Caco-2 (cell line): Measurements from ENCODE around the gene MARCKSL1. TPM values are rescaled to one million over a fixed set of nuclear protein-coding genes. Genes with fewer than 3 reads are reported as not detected.
A peak's percentile ranks its signal among the peaks of the same experiment; 100 is the strongest.

ENCODE experiments used
- BruUV-seq: library from RNA; stranded (reverse); fragments of 400-500 nt; replicated peaks from 2 replicates; lab custom pipeline; 2021; lab: Mats Ljungman, UMichigan
- CTCF ChIA-PET: fragments of 300-600 bp; sonication (Branson Sonifier 250); formaldehyde crosslinking; loops from one replicate; lab custom pipeline; 2022; ENCODE audit warnings: antibody characterized with exemption; lab: Charles Lee
- POLR2A ChIA-PET: fragments of 300-600 bp; sonication (Branson Sonifier 250); formaldehyde crosslinking; loops from one replicate; lab custom pipeline; 2022; ENCODE audit warnings: antibody characterized with exemption; lab: Charles Lee
- DNase-seq, 2 experiments: peaks; one replicate each; pipeline versions ENCODE4 v3.0.0 to v3.0.0-alpha.2; 2020 to 2022
- H3K27me3 ChIP-seq: replicated peaks from 2 replicates; pipeline ENCODE4 v1.6.0; 2011; ENCODE audit warnings: low read length; ENCODE audit not compliant: control insufficient read depth, insufficient read depth
- H3K36me3 ChIP-seq: 2 replicates; pipeline ENCODE4 v1.5.1; 2011; ENCODE audit warnings: low read length; ENCODE audit not compliant: control insufficient read depth, insufficient read depth
- H3K4me1 ChIP-seq: fragments of 250-450 bp; sonication (Bioruptor Pico); 2 replicates; pipeline ENCODE4 v1.5.1; 2020; ENCODE audit warnings: mild to moderate bottlenecking
- H3K4me3 ChIP-seq: 2 replicates; pipeline ENCODE4 v1.5.1; 2011; ENCODE audit warnings: low read depth, mild to moderate bottlenecking, control low read depth, low read length
- H3K9me3 ChIP-seq: fragments of 250-450 bp; sonication (Bioruptor Pico); 2 replicates; pipeline ENCODE4 v1.5.1; 2020; ENCODE audit warnings: mild to moderate bottlenecking, moderate library complexity
- H3K27ac Mint-ChIP-seq: one replicate; pipeline ENCODE4 v1.8.0; 2022; ENCODE audit warnings: mixed read lengths; ENCODE audit not compliant: unreplicated experiment
- H3K27me3 Mint-ChIP-seq: one replicate; pipeline ENCODE4 v1.8.0; 2022; ENCODE audit warnings: mixed read lengths; ENCODE audit not compliant: insufficient read depth, unreplicated experiment
- H3K36me3 Mint-ChIP-seq: one replicate; pipeline ENCODE4 v1.8.0; 2022; ENCODE audit warnings: mild to moderate bottlenecking, mixed read lengths; ENCODE audit not compliant: insufficient read depth, unreplicated experiment
- H3K4me1 Mint-ChIP-seq: one replicate; pipeline ENCODE4 v1.8.0; 2022; ENCODE audit warnings: low read depth, mixed read lengths; ENCODE audit not compliant: unreplicated experiment
- H3K4me3 Mint-ChIP-seq: one replicate; pipeline ENCODE4 v1.8.0; 2022; ENCODE audit warnings: mild to moderate bottlenecking, moderate library complexity, mixed read lengths; ENCODE audit not compliant: unreplicated experiment
- H3K9me3 Mint-ChIP-seq: one replicate; pipeline ENCODE4 v1.8.0; 2022; ENCODE audit warnings: mixed read lengths; ENCODE audit not compliant: unreplicated experiment
- CTCF ChIP-seq, 2 experiments: fragments of 200-600 bp in 1 of 2; IDR thresholded peaks; 1 replicate in 1 of 2; 2 replicates in 1 of 2; pipeline versions ENCODE4 v1.5.1 to v1.8.0; 2011 to 2022; ENCODE audit warnings: antibody characterized with exemption in 1 of 2, control low read depth in 1 of 2, inconsistent platforms in 1 of 2, low read depth in 1 of 2, low read length in 1 of 2, mild to moderate bottlenecking in 1 of 2, moderate library complexity in 1 of 2; ENCODE audit not compliant: insufficient read depth in 1 of 2, severe bottlenecking in 1 of 2, unreplicated experiment in 1 of 2
- intact Hi-C: fragments of 100-400 bp; cut with micrococcal nuclease; formaldehyde crosslinking; loops from one replicate; pipeline ENCODE4 v1.10.0; 2022; ENCODE audit not compliant: unreplicated experiment
- total RNA-seq: library from RNA; stranded (reverse); gene quantifications from 2 replicates; pipeline ENCODE4 v1.2.3, GENCODE V29; 2022

The MARCKSL1 gene
- total RNA-seq, 1 experiment from 2014 or later: 150 TPM

DNA sequence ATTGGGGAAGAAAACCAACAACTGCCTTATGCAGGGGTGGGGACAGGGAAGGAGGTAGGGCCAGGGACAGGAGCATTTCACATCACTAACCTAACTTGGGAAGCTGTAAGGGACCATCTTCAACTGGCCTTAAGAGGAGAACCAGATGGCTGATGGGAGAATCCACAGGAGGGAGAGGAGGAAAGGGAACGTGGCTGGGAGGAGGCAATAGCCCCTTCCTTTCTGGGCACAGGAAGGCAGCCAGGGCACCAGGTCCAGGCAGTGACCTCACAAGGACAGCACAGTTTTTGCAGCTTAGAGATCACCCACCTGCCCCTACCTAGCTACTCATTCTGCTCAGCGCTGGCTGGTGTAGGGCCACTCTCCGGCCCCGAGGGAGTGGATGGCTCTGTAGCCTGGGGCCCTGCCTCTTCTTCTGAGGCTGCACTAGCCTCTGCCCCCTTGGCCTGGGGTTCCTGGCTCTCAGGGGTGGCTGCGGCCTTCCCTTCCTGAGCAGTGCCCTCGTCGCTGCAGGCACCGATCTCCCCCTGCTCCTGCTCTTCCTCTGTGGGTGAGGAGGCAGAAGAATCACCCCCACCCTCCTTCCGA, 1.7 kb downstream of the MARCKSL1 start:
- H3K36me3 Mint-ChIP-seq: peaks cover 67% of the 10 kb centered on the region

DNA sequence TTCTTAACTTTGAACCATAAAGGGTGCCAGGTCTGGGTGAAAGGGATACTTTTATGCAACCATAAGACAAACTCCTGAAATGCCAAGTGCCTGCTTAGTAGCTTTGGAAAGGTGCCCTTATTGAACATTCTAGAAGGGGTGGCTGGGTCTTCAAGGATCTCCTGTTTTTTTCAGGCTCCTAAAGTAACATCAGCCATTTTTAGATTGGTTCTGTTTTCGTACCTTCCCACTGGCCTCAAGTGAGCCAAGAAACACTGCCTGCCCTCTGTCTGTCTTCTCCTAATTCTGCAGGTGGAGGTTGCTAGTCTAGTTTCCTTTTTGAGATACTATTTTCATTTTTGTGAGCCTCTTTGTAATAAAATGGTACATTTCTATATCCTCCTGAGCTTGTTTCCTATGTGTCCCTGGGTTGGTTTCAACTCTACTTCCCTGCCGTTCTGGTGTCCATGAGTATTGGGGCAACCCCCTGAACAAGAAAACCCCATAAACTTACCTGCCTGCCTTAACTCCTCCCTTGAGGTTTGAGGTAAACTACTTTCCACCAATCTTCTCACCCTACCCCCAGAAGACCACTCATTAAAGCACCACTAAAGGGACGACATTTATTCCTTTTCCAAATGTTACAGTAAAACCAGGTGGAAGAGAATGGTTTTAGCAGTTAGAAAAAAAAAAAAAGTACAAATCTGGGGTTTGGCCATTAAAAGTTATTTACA, 2.6 kb downstream of the MARCKSL1 start:
- intact Hi-C loops: no loop called here
- POLR2A ChIA-PET: no interaction called here
- H3K36me3 ChIP-seq: peaks cover 2% of the 10 kb centered on the region; the same call in 1 of the 2 replicates
- CTCF ChIA-PET: no interaction called here
- H3K4me1 Mint-ChIP-seq: peaks cover 21% of the 10 kb centered on the region
- H3K4me3 ChIP-seq: no peak overlapping the region
- H3K27me3 Mint-ChIP-seq: no peaks in the 10 kb centered on the region
- no peak for DNase-seq
- BruUV-seq: TSS peak; percentile 93
- H3K9me3 ChIP-seq: no peaks in the 10 kb centered on the region
- peaks cover 22% of the 10 kb centered on the region for H3K4me1 ChIP-seq
- H3K9me3 Mint-ChIP-seq: no peaks in the 10 kb centered on the region
- H3K27me3 ChIP-seq: no peaks in the 10 kb centered on the region
- peaks cover 75% of the 10 kb centered on the region for H3K36me3 Mint-ChIP-seq
- H3K27ac Mint-ChIP-seq: no peak overlapping the region
- no peak for TF ChIP-seq CTCF (IDR thresholded peaks at IDR 0.05; ENCODE audit: insufficient read depth in 1 of 2, low read depth in 1 of 2, low read length in 1 of 2, severe bottlenecking in 1 of 2, unreplicated experiment in 1 of 2)
- H3K4me3 Mint-ChIP-seq: peak overlapping the region; percentile 83

More for the DNA sequence above, 1.7 kb downstream of the MARCKSL1 start:
- Histone ChIP-seq H3K9me3 (no peaks in the 10 kb centered on the region), H3K4me3 (peak overlapping the region; percentile 79), H3K36me3 (peaks cover 2% of the 10 kb centered on the region; the same call in 1 of the 2 replicates), H3K4me1 (peaks cover 22% of the 10 kb centered on the region), H3K27me3 (no peaks in the 10 kb centered on the region)
- BruUV-seq: no TSS peak
- Mint-ChIP-seq H3K27me3 (no peaks in the 10 kb centered on the region), H3K4me1 (peaks cover 21% of the 10 kb centered on the region), H3K27ac (peak overlapping the region; percentile 59), H3K4me3 (peak overlapping the region; percentile 83), H3K9me3 (no peaks in the 10 kb centered on the region)
- intact Hi-C loops: no loop called here
- ChIA-PET POLR2A (no interaction called here), CTCF (no interaction called here)
- no peak for TF ChIP-seq CTCF (IDR thresholded peaks at IDR 0.05; ENCODE audit: insufficient read depth in 1 of 2, low read depth in 1 of 2, low read length in 1 of 2, severe bottlenecking in 1 of 2, unreplicated experiment in 1 of 2)
- DNase-seq: no peak

- H3K9me3 ChIP-seq: no peaks in the 10 kb centered on the region
- intact Hi-C loops: no loop called here
- peaks cover 22% of the 10 kb centered on the region for H3K4me1 ChIP-seq
- Mint-ChIP-seq H3K4me1 (peaks cover 21% of the 10 kb centered on the region), H3K27me3 (no peaks in the 10 kb centered on the region), H3K9me3 (no peaks in the 10 kb centered on the region), H3K36me3 (peaks cover 83% of the 10 kb centered on the region), H3K27ac (peak overlapping the region; percentile 40), H3K4me3 (no peak overlapping the region)
- ChIA-PET POLR2A (interaction anchor here (1.0 to 1.3 kb wide), 3 partner anchors 10 to 117 kb away, joined by 3 to 6 read pairs (median 3); no protein-coding TSS in a partner anchor), CTCF (no interaction called here)
- H3K4me3 ChIP-seq: no peak overlapping the region
- BruUV-seq: no TSS peak
- no peaks in the 10 kb centered on the region for H3K27me3 ChIP-seq
- DNase-seq: peak in 1 of 2 experiments; percentile 40
- no peak for TF ChIP-seq CTCF (IDR thresholded peaks at IDR 0.05; ENCODE audit: insufficient read depth in 1 of 2, low read depth in 1 of 2, low read length in 1 of 2, severe bottlenecking in 1 of 2, unreplicated experiment in 1 of 2)
- peaks cover 2% of the 10 kb centered on the region; the same call in 1 of the 2 replicates for H3K36me3 ChIP-seq
Observed at GRCh38 chr1:32332290-32333079, 3.5 kb downstream of the MARCKSL1 start.
